Activated CD8-positive, alpha-beta memory T cell treated with anti-CD3 and anti-CD28 coated beads for 4 hours (primary cell): ENCODE data around the gene ADCY4.
"Not testable (repeated sequence)": the region's sequence is repeated elsewhere in the genome, so short reads cannot be mapped to it uniquely, and the experiment has no call there.

Experiments used
- DNase-seq, 2 donors: peaks; one replicate each; pipeline ENCODE4 v3.0.0-alpha.2; 2020; ENCODE audit warnings: low read depth in 2 of 2

ADCY4 gene

DNA sequence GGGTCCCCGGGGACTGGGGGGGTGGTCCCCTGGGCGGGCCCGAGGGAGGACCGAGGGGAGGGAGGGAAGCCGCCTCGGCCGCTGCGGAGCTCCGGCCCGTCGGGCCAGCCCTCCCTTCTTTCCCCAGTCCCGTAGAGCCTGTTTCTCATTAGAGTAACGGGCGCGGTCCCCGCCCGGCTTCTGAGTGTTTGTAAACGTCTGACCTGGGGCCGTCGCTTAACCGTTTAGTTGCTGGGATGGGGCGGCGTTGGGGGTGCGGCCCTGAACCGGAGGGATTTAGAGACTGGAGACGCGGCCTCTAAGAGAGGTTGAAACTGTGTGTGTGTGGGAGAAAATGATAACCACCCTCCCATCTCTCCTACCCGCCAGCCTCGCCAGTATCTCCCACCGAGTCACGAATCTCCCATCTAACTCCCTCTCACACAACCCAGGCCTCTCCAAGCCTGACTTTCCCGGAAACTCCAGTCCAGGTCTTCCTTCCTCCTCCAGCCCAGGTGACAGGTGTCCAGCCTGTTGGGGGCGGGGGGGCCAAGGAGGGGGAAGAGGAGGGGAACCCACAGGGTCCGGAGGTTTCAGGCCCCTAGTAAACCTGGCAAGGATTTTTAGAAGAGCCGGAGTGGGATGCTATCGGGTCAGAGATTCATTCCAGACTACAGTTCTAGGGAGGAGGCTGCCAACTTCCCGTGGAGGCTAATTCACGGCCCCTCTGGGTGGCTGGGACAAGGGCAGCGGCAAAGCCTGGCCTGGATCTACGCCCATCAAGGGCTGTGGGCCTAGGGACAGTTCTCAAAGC lies 32.0 kb upstream of the ADCY4 start:
- no peak for DNase-seq

DNA sequence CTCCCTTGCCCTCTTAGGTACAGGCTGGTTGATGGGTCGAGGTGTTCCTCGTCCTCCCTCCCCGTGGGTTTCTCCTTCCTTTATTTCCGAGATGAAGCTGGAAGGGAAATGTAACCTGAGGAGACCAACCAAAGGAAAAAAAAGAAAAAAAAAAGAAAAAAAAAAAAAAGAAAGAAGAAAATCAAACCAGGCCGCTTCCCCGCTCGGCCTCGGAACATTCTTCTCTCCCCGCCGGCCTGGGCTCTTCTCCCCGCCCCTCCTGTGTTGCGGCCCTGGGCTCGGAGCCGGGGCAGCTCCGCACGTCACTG lies 31.5 kb upstream of the ADCY4 start:
- no peak for DNase-seq

DNA sequence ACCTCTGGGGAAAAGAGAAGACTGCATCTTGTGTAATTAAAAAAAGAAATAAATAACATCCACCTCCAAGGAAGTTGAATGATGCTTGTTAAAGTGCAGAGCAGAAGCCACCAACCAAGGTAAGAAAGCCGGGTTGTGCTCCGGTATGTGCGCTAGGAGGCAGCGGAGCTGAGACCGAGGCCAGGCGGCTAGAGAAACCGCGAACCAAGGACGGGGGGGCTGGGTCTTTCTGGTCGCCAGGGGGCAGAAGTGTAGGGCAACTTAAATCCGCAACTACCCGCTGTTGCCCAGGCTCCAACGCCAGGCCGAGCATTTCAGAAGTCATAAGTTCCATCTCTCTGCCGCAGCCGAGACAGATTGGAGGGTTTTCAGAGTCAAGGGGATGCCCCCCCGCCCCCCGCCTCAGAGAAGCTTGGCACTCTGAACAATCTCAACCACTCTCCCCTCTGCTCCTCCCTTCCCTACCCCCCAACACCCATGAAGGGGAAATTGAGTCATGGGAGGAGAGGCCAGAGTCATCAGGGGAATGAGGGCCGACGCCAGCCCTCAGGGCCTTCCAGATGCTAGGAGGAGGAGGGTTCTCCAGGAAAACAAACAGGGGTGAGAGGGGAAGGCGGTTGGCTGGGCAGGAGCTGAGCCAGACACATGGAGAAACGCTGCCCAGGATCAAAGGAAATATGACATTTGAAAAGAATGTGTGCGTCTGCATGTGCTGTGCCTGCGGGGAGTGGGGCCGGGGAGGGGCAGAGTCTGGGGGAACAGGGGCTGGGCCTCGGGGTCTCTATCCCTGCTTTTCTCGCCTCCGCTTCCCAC lies 30.9 kb upstream of the ADCY4 start:
- DNase-seq: peak; percentile 41 to 44

DNA sequence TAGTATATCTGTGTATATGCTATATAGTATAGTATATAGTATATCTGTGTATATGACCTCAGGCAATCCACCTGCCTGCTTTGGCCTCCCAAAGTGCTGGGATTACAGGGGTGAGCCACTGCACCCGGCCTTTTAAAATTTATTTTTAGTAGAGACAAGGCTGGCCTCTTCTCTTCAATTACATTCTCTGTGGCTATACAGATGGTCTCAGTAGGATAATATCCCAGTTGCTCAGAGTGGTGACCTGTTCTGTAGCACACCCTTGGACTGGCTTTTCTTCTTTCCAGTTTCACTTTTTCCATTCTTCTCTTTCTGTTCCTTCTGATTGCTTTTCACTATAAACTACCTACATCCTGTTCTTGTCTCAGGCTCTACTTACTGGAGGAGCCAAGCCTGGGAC lies 30.0 kb upstream of the ADCY4 start:
- DNase-seq: no peak

DNA sequence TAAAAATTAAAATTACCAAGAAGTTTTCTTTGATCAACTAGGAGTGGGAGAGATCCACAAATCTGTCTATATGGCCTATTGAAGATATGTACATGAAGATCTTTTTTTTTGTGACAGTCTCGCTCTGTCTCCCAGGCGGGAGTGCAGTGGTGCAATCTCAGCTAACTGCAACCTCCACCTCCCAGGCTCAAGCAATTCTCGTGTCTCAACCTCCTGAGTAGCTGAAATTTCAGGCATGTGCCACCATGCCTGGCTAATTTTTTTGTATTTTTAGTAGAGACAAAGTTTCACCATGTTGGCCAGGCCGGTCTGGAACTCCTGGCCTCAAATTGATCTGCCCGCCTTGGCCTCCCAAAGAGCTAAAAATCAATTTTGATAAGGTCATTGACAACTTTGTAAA lies 28.5 kb upstream of the ADCY4 start:
- DNase-seq: no peak

DNA sequence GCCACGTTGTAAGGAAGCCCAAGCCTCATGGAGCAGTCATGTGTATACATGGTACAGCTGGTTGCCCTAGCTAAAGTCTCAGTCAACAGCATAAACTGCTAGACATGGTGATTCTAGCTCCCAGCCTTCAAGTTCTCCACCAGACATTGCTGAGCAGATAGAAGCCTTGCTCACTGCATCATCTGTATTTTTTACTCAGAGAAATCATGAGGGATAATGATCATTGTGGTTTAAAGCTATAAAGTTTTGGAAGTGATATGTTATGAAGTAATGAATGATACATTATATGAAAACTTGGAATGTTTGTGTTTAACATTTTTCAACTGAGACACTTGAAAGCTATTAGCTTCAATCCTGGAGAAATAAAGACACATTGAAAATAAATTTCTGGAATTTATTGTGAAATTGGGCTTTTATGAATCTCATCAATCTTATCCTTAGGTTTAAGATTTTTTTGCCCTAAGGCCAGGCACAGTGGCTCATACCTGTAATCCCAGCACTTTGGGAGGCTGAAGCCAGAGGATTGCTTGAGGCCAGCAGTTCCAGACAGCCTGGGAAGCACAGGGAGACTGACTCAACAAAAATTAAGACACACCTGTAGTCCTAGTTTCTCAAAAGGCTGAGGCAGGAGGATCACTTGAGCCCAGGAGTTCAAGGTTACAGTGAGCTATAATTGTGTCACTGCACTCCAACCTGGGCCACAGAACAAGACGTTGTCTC lies 27.5 kb upstream of the ADCY4 start:
- no peak for DNase-seq

DNA sequence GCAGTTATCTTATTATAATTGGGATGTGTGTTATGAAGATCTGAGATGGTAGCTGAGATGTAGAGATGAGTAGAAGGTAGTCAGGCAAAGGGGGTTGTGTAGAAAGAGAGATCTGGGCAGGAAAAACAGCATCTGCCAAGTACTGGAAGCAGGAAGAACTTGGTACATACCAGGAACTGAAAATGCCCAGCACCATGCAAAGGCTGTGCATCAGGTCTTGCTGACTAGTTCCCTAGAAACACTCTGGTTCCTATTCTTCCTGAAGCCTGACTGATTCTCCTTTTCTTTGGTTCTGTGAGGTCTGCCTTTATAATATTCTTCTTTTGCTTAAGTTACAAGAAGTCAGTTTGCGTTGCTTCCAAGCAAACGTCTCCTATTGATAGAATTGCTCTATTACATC lies 26.5 kb upstream of the ADCY4 start:
- no peak for DNase-seq

DNA sequence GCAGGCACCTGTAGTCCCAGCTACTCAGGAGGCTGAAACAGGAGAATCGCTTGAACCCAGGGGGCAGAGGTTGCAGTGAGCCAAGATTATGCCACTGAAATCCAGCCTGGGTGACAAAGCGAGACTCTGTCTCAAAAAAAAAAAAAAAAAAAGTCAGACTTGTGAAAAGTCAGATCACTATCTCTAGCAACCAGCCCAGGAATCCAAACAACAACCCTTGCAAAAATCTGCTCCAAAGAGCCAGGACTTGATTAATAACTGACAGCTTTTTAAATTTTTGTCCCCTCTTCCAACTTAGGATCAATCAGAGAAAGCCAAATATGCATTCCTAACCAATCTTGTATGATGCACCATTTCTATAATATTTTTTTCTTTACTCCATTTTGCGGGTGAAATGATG lies 25.4 kb upstream of the ADCY4 start:
- no peak for DNase-seq

DNA sequence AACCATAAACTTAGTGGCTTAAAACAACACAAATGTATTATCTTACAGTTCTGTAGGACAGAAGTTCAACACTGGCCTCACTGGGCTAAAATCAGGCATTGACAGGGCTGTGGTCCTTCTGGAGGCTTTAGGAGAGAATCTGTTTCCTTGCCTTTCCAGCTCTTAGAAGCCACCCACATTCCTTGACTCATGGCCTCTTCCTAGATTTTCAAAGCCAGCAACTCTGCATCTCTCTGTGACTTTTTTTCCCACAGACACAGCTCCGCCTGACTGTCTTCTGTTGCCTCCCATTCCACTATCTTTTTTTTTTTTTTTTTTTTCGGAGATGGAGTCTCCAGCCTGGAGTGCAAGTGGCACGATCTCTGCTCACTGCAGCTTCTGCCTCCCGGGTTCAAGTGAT lies 21.3 kb upstream of the ADCY4 start:
- no peak for DNase-seq

DNA sequence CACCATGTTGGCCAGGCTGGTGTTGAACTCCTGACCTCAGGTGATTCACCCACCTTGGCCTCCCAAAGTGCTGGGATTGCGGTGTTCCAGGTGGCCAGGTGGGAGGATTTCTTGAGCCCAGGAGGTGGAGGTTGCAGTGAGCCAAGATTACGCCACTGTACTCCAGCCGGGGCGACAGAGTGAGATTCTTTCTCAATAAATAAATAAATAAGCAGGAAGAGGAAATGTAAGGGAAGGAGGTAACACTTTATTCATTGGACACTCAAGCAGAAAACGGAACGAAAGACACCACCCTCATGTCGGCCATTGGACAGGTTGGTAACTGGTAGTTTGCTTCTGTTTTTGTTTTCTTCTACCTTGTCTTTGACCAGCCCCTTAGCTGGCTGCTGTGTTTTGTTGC lies 20.1 kb upstream of the ADCY4 start:
- no peak for DNase-seq

DNA sequence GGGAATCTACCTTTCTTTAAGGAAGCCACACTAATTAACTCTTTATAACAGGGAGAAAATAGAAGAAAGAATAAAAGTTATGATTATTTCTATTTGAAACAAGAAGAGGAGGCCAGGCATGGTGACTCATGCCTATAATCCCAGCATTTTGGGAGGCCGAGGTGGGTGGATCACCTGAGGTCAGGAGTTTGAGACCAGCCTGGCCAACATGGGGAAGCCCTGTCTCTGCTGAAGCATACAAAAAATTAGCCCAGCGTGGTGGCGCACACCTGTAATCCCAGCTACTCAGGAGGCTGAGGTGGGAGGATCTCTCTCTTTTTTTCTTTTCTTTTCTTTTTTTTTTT lies 19.6 kb upstream of the ADCY4 start:
- not testable (repeated sequence) for DNase-seq

DNA sequence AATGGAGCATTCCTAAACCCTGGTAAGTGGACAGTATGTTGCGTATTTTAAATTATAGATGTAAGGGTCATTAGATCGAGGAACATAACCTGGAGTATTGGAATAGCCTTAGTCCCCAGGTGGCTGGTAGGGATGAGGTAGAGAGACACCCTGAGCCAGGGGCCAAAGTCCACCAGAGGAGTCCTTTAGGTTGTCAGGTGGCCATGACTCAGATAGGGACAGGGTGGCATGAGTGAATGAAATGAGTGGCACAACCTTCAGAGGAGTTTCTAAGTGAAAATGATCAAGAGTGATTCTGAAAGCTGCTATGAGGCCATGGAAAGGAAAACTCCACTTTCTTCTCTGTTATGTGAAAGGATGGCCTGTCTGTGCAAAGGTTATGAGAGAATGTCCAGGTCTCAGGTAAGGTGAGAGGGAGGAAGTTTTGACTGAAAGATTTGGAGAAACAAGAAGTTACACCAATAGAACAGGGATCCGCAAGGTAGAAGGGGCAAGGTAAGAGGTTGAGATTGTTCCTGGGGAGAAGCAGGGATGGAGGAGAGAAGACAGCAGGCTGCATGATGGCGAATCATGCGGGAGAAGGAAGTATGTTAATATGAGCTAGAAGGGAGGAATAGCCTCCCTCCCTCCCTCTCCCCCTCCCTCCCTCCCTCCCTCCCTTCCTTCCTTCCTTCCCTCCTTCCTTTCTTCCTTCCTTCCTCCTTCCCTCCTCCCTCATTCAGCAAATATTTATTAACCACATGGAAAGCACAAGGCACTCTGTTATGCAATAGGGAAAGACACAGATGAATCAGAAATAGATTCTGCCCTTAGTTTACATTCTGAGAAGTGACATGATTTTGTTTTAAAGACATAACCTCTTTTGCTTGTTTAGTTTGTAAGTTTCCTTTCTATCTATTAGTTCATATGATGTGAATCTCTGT lies 18.9 kb upstream of the ADCY4 start:
- DNase-seq: no peak

DNA sequence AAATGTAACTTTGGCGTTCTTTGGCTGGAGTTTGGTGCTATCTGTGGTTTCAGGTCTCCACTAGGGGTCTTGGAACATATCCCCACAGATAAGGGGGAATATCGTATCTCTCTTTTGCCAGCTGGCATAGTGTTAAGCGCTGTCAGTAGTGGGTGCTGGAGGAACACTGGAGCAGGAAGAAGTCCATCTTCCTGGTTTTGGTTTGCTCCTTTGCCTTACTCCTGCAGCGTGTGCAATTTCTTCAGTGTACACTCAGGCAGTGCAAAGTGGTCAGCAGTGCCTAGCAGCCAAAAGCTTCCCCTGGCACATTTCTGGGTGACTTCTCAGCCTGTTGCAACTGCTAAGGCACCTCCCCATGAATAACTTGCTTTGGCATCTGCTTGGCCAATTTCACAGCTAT lies 16.6 kb upstream of the ADCY4 start:
- no peak for DNase-seq

DNA sequence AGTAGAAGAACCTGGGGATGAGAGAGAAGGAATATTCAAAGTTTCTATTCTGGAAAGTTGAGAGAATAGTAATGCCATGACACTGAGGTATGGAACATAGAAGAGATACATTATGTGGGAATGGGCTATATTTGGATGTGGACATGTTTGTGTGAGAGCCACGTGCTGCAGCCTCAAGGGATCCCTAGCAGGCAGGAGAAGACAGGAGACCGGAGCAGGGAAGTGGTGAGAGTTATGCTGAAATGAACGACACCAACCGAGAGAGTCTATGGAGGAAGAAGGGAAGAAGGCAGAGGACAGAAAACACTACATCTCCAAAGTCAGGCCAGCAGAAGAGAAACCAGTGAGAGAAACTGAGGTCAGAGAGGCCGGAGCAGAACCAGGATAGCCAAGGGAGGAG lies 14.9 kb upstream of the ADCY4 start:
- DNase-seq: no peak

DNA sequence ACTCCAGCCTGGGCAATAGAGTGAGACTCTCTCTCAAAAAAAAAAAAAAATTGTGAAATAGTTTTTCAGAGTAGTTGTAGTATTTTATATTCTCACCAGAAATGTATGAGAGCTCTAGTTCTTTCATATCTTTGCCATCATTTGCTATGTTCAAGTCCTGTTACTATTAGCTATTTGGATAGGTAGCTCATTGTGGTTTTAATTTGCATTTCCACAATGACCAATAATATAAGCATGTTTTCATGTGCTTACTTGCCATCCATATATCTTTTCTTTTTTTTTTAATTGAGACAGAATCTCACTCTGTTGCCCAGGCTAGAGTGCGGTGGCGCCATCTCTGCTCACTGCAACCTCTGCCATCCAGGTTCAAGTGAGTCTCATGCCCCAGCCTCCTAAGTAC lies 13.3 kb upstream of the ADCY4 start:
- no peak for DNase-seq

DNA sequence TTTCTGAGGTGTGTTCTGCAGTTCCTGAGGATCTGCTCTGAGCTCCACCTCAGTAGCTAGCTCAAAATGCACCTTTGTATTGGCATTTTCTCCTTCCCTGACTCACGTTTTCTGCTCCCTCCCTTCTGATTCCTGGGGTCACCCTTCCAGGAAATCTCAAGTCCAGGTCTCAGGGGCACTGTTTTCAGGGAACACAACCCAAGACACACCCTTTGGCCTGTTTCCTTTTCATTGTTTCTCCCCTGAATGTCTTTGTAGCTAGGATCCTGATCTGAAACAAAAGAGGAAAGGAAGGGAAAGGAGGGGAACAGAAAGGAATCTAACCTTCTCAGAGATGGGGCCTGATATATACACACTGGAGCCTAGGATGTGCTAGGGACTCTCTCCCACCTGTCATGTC lies 12.3 kb upstream of the ADCY4 start:
- no peak for DNase-seq

DNA sequence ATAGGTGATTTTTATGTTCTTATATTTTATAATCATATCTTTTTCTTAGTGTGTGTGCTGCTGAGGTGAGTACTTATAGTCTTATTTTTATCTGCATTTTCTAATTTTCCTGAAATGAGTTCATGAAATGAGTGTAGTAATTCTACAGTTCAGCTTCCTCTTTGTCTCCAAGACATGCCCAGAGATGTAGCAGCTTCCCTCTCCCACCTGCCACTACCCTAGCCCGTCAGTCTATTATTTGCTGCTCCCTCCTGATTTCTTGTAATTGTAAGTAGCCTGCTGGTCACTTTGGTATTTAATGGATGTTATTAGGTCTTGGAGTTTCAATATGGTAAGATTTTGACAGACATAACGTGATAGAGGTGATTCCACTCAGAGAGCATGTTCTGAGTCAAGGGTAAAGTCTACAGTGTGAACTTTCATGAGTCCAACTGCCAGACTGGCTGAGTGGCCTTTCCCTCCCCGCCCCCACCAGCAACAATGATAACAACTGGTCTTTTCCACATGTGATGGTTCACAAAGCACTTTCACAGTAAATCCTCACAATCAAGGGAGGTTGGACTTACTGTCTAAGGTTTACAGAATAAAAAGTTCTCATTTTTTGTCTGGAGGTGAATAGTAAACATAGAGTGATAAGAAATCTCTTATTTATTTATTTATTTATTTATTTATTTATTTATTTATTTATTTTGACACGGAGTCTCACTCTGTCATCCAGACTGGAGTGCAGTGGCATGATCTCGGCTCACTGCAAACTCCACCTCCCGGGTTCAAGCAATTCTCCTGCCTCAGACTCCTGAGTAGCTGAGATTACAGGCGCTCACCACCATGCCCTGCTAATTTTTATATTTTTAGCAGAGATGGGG lies 9.2 kb upstream of the ADCY4 start:
- no peak for DNase-seq

DNA sequence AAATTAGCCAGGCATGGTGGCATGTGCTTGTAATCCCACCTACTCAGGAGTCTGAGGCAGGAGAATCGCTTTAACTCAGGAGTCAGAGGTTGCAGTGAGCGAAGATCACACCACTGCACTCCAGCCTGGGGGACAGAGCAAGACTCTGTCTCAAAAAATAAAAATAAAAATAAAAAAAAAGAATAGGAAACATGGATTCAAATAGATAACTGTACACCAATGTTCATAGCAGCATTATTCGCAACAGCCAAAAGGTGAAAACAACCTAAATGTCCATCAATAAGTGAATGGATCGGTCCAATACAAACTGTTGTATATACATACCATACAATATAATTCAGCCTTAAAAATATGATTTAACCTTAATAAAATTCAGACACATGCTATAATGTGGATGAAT lies 8.0 kb upstream of the ADCY4 start:
- DNase-seq: no peak

DNA sequence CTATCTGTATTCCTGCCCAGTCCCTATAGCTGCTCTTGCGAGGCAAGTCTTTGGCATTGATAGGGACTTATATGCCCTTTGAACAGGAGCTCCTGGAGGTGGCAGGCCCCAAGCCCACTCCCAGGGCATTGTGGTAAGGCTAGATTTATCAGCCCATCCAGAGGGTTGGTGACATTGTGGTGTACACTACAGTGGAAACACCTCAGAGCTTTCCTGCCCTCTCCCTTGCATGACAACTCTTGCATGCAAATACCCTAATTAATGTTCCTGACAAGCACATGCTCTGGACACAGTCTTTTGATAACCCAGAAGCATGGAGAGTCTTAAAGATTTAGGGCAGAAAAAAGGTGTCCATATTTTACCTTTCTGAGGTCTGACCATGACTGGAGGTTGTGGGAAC lies 5.7 kb upstream of the ADCY4 start:
- DNase-seq: no peak

DNA sequence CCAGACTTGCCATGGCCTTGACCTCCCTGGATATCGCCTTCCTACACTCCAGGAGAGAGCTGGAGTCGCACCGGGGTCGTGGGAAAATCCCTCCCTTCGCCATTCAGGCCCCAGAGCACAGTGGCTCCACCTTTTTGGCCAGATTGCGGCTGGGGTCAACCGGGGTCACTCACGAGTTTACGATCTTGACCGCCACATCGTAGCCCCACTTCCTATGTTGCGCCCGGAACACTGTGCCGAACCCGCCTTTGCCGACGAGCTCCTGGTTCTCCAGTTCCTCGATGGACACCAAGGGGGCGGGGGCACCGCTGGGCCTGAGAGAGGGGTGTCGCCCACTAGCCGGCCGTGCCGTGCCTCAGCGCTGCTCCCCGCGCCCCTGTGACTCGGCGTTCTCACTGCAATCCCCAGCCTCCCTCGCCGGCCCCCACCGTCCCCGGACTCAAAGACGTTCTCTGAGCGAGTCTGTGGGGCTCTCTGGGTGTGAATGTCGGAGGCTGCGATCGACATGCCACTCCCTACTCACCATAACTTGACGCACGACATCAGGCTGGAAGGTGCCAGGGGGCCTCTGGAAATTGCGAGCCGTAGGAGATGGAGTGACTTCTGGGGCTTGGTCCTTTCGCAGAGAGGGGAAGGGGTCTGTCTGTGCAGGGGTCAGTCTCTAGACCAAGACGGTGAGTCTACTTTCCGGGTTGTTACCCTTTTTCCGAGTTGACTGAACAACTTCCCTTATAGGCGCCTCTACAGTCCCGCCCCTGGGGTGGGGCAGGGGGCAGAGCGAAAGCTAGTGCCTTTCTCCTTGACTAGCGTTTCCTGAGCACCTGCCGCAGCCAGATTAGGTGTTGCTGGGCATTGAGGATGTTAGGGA lies 4.6 kb upstream of the ADCY4 start, which contains the start of gene RIPK3:
TSS of gene RIPK3 (minus strand) at position 708 of the 868 bp plus-strand sequence. CDS start at position 543, 165 bp downstream.
- DNase-seq: peak; percentile 32 to 38
